NCI-H2227 (cell line): ENCODE measurements around the gene SETBP1.

Experiments
- DNase-seq: peaks from one replicate; lab custom pipeline; 2025; ENCODE audit not compliant: unreplicated experiment; lab: John Stamatoyannopoulos, UW

Gene SETBP1

DNA sequence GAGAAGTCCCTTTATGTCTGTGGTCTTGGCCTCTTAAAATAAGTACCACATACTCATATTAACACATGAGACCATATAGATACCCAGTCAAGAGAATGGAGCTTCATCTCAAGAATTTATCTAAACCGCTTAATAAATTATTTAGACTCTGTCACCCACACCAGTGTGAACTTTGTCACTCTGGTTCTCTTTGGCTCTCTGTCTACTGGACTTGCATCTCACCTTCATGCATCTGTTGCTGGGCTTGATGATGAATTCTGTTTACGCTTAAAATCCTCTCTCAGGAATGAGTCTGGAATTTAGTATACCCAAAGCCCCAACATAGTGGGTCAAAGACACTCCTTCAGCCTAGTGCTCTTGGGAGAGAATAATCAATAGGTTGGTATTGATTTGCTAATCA lies 73.9 kb downstream of the SETBP1 start:
- no peak for DNase-seq

GRCh38 chr18:44758861-44759631 lies 78.4 kb downstream of the SETBP1 start:
- DNase-seq = no peak

GRCh38 chr18:44759925-44760342 lies 79.2 kb downstream of the SETBP1 start:
- no peak for DNase-seq

- DNase-seq = no peak
Measured at GRCh38 chr18:44761812-44762211, 81.1 kb downstream of the SETBP1 start.

- DNase-seq = no peak
Measured at GRCh38 chr18:44763327-44763726, 82.6 kb downstream of the SETBP1 start.

GRCh38 chr18:44764863-44765262 lies 84.2 kb downstream of the SETBP1 start:
- no peak for DNase-seq

DNA sequence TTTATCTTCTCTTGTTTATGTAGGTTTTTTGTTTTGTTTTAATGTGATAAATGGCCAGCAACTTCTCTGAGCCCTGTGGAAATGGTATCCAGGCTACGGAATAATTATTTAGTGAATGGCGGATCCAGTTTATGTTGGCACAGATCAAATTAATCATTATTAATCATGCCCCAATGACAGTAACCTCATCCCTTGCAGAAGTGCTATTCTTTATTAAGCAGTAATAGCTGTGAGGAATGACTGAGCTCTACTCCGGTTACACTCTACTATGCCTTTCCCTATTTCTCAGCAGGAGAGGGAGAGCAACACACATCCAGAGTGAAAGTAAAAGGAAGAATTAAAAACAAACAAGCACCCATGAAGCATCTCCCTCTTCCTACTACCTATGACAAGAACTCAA lies 84.8 kb downstream of the SETBP1 start:
- DNase-seq = no peak

- no peak for DNase-seq
Measured at GRCh38 chr18:44766450-44766849, 85.8 kb downstream of the SETBP1 start.

- DNase-seq = no peak
Measured at GRCh38 chr18:44767807-44768206, 87.1 kb downstream of the SETBP1 start.

DNA sequence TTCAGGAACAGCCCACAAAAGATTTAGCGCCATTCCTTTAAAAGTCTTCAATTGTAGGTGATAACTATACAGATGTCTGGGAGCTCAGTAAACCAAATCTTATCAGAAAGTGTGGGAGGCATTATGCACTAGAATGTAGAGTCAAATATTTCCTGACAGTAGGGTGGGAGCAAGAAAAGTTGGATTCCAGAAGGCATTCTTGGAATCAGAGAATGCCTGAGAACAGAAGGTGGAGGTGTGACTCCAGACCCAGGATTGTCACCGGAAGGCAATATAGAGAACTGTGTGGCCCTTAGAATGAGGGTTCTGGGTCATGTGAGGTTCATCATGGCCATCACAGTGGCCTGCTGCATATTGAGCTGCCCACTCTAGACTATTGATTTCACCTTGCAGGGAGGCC lies 90.0 kb downstream of the SETBP1 start:
- no peak for DNase-seq

DNA sequence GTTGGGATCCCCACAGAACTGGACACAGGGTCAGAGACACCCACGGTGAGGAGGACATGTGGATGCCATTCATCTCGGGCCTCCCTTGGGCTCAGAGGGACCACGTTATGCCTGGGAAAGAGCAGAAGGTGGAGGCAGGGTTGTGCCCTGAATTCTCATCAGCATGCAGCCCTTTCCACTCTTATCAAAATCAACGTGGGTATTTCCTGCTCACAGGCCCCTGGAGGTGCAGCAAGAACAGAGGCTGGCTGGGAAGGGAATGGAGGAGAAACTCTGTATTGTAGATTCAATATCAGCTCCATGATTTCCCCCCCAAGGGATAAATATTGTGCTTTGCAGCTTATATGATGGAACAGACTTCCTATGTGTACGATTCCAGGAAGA lies 90.9 kb downstream of the SETBP1 start:
- no peak for DNase-seq

DNA sequence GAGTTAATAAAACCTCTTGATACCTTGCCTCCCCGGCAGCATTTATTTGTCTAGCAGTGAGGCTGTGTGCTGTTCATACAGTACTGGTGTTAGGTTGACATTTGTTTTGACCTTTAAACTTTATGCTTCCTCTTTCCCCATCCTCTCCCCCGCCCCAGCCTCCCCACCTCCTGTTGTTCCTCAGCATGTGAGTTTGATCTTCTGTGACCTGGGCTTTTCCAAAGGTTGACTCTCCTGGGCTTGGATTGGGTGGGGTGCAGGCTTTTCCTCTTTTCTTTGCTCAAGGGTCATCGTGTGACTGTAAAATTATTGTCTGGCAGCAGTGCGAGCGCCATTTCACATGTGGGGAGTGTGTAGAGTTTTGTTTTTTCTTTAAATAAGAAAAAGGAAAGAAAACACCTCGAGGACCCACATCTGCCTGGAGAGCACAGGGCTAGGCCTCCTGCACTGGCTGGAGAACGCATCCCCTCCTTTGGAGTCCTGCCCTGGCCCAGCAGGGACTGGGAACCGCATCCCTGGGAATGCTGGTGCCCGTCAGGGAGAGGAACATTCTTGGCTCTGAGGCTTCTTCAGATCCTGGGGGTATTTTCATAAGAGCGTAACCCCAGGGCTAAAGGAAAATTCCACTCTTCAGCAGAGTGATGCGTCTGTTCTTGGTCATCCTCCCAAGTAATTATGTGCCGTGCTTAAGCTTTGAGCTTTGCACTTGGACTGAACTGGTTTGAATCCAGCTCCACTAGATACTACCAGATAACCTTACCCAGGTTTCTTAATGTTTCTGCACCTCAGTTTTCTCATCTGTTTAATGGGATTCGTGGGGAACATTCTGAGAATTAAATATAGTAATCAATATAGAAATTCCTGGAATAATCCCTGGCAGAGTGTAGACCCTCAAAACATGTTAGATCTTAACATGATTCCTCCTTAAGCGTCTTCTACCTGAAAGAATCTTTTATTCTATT lies 91.5 kb downstream of the SETBP1 start:
- no peak for DNase-seq

DNA sequence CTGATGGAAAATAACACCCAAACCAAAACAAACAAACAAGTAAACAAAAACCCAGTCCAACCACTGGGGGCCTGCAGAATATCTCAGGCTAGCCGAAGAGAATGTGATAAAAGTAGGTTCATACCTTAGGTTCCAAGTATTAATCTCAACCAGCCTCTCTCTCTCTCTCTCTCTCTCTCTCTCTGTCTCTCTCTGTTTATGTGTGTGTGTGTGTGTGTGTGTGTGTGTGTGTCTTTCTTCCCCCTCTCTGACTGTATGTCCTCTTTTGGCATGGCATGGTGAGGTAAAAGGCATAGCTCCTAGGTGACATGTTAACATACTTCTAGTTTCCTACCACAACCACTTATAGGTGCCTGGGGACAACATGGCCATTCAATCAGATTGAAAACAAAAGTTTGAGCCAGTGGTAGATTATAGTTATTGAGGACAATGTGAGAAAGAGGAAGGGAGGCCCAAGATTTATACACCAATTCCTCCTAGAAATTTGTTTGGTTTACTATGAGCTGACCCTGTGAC lies 93.0 kb downstream of the SETBP1 start:
- no peak for DNase-seq

DNA sequence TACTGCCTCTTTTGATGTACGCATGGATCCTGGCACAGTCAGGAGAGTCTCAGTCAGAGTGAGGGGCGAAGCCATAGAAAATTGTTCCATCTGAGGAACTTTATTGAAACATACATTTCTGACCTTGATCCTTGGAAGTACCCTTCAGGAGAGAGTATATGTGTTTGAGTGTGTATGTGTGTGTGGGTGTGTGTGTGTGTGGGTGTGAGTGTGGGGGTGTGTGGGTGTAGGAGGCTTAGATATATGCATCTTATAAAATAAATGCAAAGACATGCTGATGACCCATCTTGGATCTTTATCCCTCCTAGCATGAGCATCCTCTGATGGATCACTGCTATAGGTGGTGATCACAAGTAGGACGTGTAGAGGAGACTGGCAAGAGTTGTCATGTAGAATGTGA lies 93.5 kb downstream of the SETBP1 start:
- no peak for DNase-seq

DNA sequence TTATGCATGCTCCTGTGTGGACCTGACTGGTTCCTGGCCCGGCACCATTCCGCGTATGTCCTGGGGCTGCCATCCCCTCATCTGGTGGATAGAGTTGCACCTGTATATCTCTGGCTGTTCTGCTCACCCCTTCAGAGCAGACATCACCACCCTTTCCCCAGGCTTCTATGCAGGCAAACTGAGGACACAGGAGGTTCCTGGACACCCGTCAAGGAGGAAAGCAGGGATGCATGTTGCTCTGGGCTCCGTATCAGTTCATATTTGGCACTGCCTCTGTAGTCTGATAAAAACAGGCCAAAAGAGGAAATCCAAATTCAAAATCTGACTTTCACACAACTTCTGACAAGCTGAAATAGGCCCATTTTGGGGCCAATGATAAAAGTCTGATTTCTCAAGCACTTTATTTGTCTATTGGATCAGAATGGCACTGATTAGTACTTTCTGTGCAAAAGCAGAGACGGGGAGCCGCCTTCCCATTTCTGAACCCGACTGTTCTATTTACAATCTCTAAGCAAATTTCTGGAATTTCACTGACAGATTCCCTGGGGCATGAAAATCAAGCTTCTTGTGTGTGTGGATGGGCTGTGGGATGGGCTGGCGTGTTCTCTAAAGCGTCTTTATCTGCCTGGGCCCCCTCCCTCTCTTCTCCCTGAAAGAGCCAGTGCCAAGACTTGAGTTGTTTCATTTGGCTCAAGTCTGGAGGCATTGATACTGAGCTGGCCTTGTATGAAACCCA lies 96.9 kb downstream of the SETBP1 start:
- no peak for DNase-seq

DNA sequence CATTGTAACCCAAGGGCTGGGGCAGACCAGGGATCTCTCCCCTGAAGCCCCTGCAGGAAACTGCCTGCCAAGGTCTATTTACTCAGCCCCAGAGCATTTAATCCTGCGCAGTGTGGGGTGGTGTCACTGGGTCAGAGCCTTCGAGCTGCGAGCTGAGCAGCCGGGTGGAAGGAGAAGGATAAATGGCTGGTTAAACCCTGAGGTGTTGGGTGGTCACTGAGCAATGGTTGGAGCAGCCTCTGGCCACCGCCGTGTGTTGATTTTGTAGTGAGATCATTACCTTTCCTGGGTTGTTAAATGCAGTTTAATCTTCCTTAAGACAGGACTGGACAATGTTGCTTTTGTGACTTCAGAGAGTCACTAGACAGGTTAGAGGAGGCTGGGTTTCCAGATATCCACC lies 98.1 kb downstream of the SETBP1 start:
- DNase-seq = peak; percentile 21

DNA sequence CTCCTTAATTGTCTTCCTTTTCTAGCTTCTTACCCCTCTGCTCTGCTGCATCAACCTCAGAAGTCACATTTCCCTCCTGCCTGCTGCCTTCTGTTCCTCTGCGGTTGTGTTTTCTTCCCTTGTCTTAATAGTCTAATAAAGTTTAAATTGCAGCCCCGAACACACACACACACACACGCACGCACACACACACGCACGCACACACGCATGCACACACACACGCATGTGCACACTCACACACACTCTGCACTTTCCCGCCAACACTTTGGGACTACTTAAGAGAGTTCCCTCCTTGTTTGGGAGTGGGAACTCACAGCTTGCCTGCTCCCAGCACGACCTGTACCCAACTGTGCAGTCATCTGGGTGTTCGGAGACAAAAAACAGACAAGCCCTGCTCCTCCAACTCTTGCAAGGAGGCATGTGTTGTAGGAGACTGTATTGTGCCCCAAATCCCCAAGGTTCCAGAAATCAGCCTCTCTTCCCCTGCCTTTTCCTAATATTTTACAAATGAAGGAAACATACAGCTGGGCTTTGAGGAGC lies 99.1 kb downstream of the SETBP1 start:
- no peak for DNase-seq

DNA sequence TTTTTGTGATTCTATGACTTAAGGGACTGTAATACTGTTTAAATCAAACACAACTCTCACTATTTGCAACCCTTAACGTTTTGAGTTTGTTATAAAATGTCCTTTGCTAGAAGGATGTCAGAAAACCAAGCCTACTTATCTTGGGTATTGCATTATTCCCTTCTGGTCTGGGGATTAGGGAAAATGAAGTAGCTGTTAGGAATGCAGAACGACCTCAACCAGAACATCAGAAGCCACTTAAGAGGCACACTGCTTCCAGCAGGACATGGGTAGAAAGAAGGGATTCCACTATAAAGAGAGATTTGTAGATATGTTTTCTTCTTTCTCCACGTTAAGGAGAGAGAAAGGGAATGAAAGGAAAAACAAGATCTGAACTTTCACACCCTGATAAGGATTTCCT lies 101.2 kb downstream of the SETBP1 start:
- DNase-seq = no peak

DNA sequence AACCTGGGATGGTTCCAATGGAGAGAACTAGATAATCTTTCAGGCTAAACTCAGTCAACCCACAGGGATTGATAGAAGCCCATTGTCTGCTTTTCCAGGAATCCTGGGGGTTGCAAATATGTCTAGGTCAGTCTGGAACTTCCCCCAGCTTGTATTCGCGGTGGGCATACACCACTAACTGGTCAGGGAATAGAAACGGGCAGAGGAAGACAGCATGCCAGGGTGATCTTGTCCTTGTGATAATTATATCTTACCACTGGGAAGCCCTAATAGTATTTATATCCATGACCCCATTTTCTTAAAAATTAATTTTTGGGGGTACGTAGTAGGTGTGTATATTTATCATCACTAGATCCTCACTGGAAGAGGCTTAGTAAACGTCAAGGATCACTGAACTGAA lies 101.9 kb downstream of the SETBP1 start:
- DNase-seq = no peak

- DNase-seq = no peak
Measured at GRCh38 chr18:44783371-44783770, 102.7 kb downstream of the SETBP1 start.

DNA sequence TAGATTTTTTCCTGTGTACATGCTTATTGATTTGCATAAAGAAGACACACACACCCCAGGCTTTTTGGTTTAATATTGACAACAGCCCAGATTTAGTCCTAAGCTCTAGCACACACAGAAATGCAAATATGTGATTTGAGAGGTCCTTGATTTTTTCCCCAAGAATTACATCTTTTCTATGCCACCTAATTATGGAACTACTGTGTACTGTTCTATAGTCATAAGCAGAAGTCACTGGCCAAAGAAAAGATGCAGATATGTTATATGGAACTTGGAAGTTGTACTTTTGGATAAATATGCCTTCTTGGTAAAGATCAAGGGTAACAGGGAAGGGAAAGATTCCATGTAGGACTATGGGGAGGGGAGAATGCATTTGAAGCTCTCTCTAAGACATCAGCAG lies 105.6 kb downstream of the SETBP1 start:
- DNase-seq = no peak
